ENCODE results near the gene NRIP1.

The NRIP1 gene

DNA sequence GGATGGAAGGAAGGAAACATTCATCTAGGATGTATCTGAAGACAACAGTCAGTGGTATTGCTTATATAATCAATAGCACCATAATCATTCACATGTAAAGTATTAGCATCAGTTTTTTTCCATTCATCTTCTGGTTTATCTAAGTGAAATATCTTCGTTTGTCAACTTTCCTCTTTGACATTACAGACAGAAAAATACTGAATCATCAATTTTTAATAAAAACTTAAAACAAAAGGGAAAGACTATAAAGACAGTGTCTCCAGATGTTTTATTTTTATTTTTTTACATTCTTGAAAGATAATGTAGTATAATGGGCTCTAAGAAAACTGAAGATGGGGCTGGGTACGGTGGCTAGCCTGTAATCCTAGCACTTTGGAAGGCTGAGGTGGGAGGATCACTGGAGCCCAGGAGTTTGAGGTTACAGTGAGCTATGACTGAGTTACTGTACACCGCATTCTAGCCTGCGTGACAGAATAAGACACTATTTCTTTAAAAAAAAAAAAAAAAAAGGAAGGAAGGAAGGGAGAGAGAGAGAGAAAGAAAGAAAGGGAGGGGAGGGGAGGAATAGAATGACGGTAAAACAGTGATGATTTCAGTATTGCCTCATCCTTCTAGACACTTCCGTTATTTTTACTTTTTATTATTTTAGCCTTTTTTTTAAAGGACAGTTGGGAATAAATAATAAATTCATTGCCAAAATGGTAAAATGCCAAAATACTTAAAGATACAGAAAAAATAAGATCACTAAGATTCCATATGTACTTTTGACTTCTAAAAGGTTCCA lies 89.5 kb downstream of the NRIP1 start:
- Histone ChIP-seq H3K9me2 (replicated peaks; ENCODE audit: control insufficient read depth, low read length) (no peaks in the 10 kb centered on the region; the same call in 1 of the 2 replicates), H3K9me3 (ENCODE audit: control insufficient read depth, insufficient read depth, low read length) (no peaks in the 10 kb centered on the region), H3K27me3 (ENCODE audit: control insufficient read depth, low read length) (no peaks in the 10 kb centered on the region), H3K27ac (ENCODE audit: low read depth, low read length) (no peak overlapping the region), H3K4me2 (ENCODE audit: low read length) (no peak overlapping the region), H3K79me2 (ENCODE audit: control insufficient read depth, low read length) (no peaks in the 10 kb centered on the region), H3K4me1 (ENCODE audit: control insufficient read depth, low read length) (no peaks in the 10 kb centered on the region), H3K36me3 (ENCODE audit: control insufficient read depth, low read length) (no peaks in the 10 kb centered on the region), H3F3A (ENCODE audit: control insufficient read depth, insufficient read depth) (no peaks in the 10 kb centered on the region), H4K20me1 (ENCODE audit: control insufficient read depth, insufficient read depth, low read depth, low read length) (no peaks in the 10 kb centered on the region), H3K4me3 (ENCODE audit: low read length) (no peak overlapping the region)
- TF ChIP-seq EZH2phosphoT487 (IDR thresholded peaks at IDR 0.05; ENCODE audit: borderline replicate concordance, low read length) (no peak), CTCF (IDR thresholded peaks at IDR 0.05; ENCODE audit: low read depth, low read length, poor library complexity, severe bottlenecking) (no peak)

DNA sequence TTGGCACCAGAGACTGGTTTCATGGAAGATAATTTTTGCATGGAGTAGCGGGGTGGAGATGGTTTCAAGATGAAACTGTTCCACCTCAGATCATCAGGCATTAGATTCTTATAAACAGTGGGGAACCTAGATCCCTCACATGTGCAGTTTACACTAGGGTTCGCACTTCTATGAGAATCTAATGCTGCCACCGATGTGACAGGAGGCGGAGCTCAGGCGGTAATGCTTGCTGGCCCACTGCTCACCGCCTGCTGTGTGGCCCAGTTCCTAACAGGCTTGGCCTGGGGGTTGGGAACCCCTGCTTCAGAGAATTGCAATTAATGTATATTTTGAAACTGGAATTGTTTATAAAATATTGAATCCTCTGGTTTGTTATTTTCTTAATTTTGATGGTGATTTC lies 92.1 kb downstream of the NRIP1 start:
- no peaks in the 10 kb centered on the region for H4K20me1 ChIP-seq (ENCODE audit: control insufficient read depth, insufficient read depth, low read depth, low read length)

DNA sequence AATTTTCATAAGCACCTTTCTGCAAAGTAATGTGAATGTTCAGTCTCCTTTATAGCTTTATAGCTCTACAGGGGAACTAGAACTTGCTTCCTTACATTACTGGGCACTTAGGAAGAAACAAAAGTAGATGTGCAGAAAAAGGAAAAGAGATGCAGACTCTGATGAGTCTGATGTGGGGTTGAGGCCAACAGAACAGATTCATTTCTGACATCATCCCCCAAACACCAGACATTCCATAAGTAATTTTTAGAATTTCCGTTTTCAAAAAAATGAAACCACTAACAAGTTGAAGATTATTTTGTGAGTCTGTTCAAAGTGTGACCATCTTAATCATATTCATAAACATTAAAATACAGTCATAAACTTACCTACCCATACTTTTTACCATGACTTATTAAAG lies 96.0 kb downstream of the NRIP1 start:
- Histone ChIP-seq H3K27me3 (ENCODE audit: control insufficient read depth, low read length) (no peaks in the 10 kb centered on the region), H3K4me1 (ENCODE audit: control insufficient read depth, low read length) (no peaks in the 10 kb centered on the region), H3K79me2 (ENCODE audit: control insufficient read depth, low read length) (no peaks in the 10 kb centered on the region), H4K20me1 (ENCODE audit: control insufficient read depth, insufficient read depth, low read depth, low read length) (no peaks in the 10 kb centered on the region), H3K9me2 (replicated peaks; ENCODE audit: control insufficient read depth, low read length) (no peaks in the 10 kb centered on the region), H3K4me2 (ENCODE audit: low read length) (no peak overlapping the region), H3K4me3 (ENCODE audit: low read length) (no peak overlapping the region), H3K9me3 (ENCODE audit: control insufficient read depth, insufficient read depth, low read length) (0 out of 2 replicates have a peak, but pooled peaks cover 3% of the 10 kb centered on the region), H3K27ac (ENCODE audit: low read depth, low read length) (no peak overlapping the region), H3K36me3 (ENCODE audit: control insufficient read depth, low read length) (no peaks in the 10 kb centered on the region), H3F3A (ENCODE audit: control insufficient read depth, insufficient read depth) (no peaks in the 10 kb centered on the region)
- no peak for TF ChIP-seq EZH2phosphoT487 (IDR thresholded peaks at IDR 0.05; ENCODE audit: borderline replicate concordance, low read length)
- no peak for TF ChIP-seq CTCF (IDR thresholded peaks at IDR 0.05; ENCODE audit: low read depth, low read length, poor library complexity, severe bottlenecking)

More for the DNA sequence above, 92.1 kb downstream of the NRIP1 start:
- no peaks in the 10 kb centered on the region for H3K9me3 ChIP-seq (ENCODE audit: control insufficient read depth, insufficient read depth, low read length)
- H3F3A ChIP-seq (ENCODE audit: control insufficient read depth, insufficient read depth): no peaks in the 10 kb centered on the region
- no peaks in the 10 kb centered on the region for H3K4me1 ChIP-seq (ENCODE audit: control insufficient read depth, low read length)
- no peaks in the 10 kb centered on the region for H3K79me2 ChIP-seq (ENCODE audit: control insufficient read depth, low read length)
- TF ChIP-seq CTCF (IDR thresholded peaks at IDR 0.05; ENCODE audit: low read depth, low read length, poor library complexity, severe bottlenecking) (no peak), EZH2phosphoT487 (IDR thresholded peaks at IDR 0.05; ENCODE audit: borderline replicate concordance, low read length) (no peak)
- H3K4me2 ChIP-seq (ENCODE audit: low read length): no peak overlapping the region
- no peak overlapping the region for H3K4me3 ChIP-seq (ENCODE audit: low read length)
- H3K9me2 ChIP-seq (replicated peaks; ENCODE audit: control insufficient read depth, low read length): no peaks in the 10 kb centered on the region; the same call in 1 of the 2 replicates
- no peak overlapping the region for H3K27ac ChIP-seq (ENCODE audit: low read depth, low read length)
- H3K27me3 ChIP-seq (ENCODE audit: control insufficient read depth, low read length): no peaks in the 10 kb centered on the region
- H3K36me3 ChIP-seq (ENCODE audit: control insufficient read depth, low read length): no peaks in the 10 kb centered on the region

Data from DOHH2 (cell line).